K562 (cell line): ENCODE results near the gene B4GALNT3. TPM values are rescaled to one million over a fixed set of nuclear protein-coding genes. Genes with fewer than 3 reads are reported as not detected.

Experiments
- ATF7 ChIP-seq: fragments of 450-650 bp; IDR thresholded peaks from 2 replicates; pipeline ENCODE4 v1.7.1; 2014; ENCODE audit warnings: mild to moderate bottlenecking, moderate library complexity
- BRD4 ChIP-seq: fragments of 200-600 bp; sonication (generic); IDR thresholded peaks from 2 replicates; pipeline ENCODE4 v1.6.1; 2017; ENCODE audit warnings: inconsistent platforms
- CBX2 ChIP-seq: fragments of 200-600 bp; sonication (generic); IDR thresholded peaks from one replicate; pipeline ENCODE4 v1.6.1; 2012; ENCODE audit warnings: mild to moderate bottlenecking, low read length, inconsistent platforms; ENCODE audit not compliant: insufficient read depth, poor library complexity, severe bottlenecking
- CHCHD3 ChIP-seq: fragments of 250-450 bp; sonication (Bioruptor Pico); IDR thresholded peaks from 2 replicates; pipeline ENCODE4 v2.1.2; 2022; ENCODE audit warnings: mild to moderate bottlenecking
- DDX20 ChIP-seq: fragments of 450-650 bp; IDR thresholded peaks from 2 replicates; pipeline ENCODE4 v1.6.1; 2016; ENCODE audit warnings: missing genetic modification characterization, low read depth, mild to moderate bottlenecking, missing compliant biosample characterization, moderate library complexity
- ETV1 ChIP-seq: fragments of 450-650 bp; conservative IDR thresholded peaks from 2 replicates; pipeline ENCODE4 v1.6.1; 2016; ENCODE audit warnings: missing genetic modification characterization, control low read depth, low read depth, missing compliant biosample characterization
- FIP1L1 ChIP-seq: fragments of 200-400 bp; formaldehyde crosslinking; IDR thresholded peaks from 2 replicates; pipeline ENCODE4 v1.6.1; 2018; ENCODE audit warnings: mild to moderate bottlenecking, low read depth, low read length; ENCODE audit not compliant: poor library complexity, severe bottlenecking
- GMEB1 ChIP-seq: fragments of 250-450 bp; sonication (Bioruptor Pico); IDR thresholded peaks from 2 replicates; pipeline ENCODE4 v1.4.0; 2020; ENCODE audit warnings: mild to moderate bottlenecking
- JUNB ChIP-seq: fragments of 450-650 bp; formaldehyde crosslinking; conservative IDR thresholded peaks from 2 replicates; pipeline ENCODE4 v1.4.0; 2020; ENCODE audit warnings: mild to moderate bottlenecking
- MAX ChIP-seq: sonication (generic); formaldehyde crosslinking; IDR thresholded peaks from 2 replicates; pipeline ENCODE4 v1.9.0; 2022; ENCODE audit warnings: mild to moderate bottlenecking, missing genetic modification reagents
- NFE2 ChIP-seq: IDR thresholded peaks from 2 replicates; pipeline ENCODE4 v1.6.1; 2014; ENCODE audit warnings: antibody characterized with exemption, low read depth
- POLR2AphosphoS5 ChIP-seq: IDR thresholded peaks from 2 replicates; pipeline ENCODE4 v1.6.1; 2011; ENCODE audit warnings: mild to moderate bottlenecking, low read depth, low read length, moderate library complexity; ENCODE audit not compliant: control insufficient read depth, insufficient read depth
- PRDM10 ChIP-seq: fragments of 450-650 bp; IDR thresholded peaks from 2 replicates; pipeline ENCODE4 v1.6.1; 2018; ENCODE audit not compliant: partially characterized antibody
- ZFX ChIP-seq: sonication (generic); formaldehyde crosslinking; IDR thresholded peaks from 2 replicates; pipeline ENCODE4 v1.8.0; 2022; ENCODE audit warnings: mild to moderate bottlenecking, missing genetic modification reagents, moderate library complexity
- ZKSCAN8 ChIP-seq: fragments of 200-800 bp; sonication (Bioruptor generic); IDR thresholded peaks from 2 replicates; pipeline ENCODE4 v1.6.1; 2016; ENCODE audit warnings: missing genetic modification characterization, missing compliant biosample characterization
- ZNF140 ChIP-seq: fragments of 250-450 bp; sonication (Bioruptor Pico); IDR thresholded peaks from 2 replicates; pipeline ENCODE4 v1.8.0; 2021; ENCODE audit warnings: moderate library complexity, mild to moderate bottlenecking, inconsistent platforms
- ZNF253 ChIP-seq: fragments of 250-450 bp; sonication (Bioruptor Pico); conservative IDR thresholded peaks from 2 replicates; pipeline ENCODE4 v1.6.1; 2021; ENCODE audit warnings: mild to moderate bottlenecking
- ZNF282 ChIP-seq: sonication (generic); formaldehyde crosslinking; IDR thresholded peaks from 2 replicates; pipeline ENCODE4 v1.8.1; 2023; ENCODE audit warnings: missing genetic modification reagents
- ZNF316 ChIP-seq: fragments of 450-650 bp; IDR thresholded peaks from 2 replicates; pipeline ENCODE4 v1.6.1; 2016
- ZNF740 ChIP-seq, 3 experiments: fragments of 200-800 bp in 1 of 3; sonication (Bioruptor generic) in 1 of 3; sonication (generic) in 1 of 3; formaldehyde crosslinking in 1 of 3; IDR thresholded peaks; 2 replicates each; pipeline versions ENCODE4 v1.6.1 to v1.8.0; 2016 to 2022; ENCODE audit warnings: mild to moderate bottlenecking in 2 of 3, missing compliant biosample characterization in 2 of 3, missing genetic modification characterization in 2 of 3, missing genetic modification reagents in 1 of 3
- ZNF75A ChIP-seq: fragments of 450-650 bp; formaldehyde crosslinking; IDR thresholded peaks from 2 replicates; pipeline ENCODE4 v1.4.0; 2020; ENCODE audit warnings: mild to moderate bottlenecking
- polyA plus RNA-seq, 8 experiments: library from polyadenylated mRNA; depleted of rRNA in 4 of 8; stranded (reverse) in 5 of 8; unstranded in 3 of 8; fragments of >200 nt; fragmentation: Nextera tagmentation in 2 of 8; fragmentation: Illumina TruSeq in 1 of 8; extraction: Ambion mirVana in 2 of 8; extraction: Trizol in 1 of 8; gene quantifications; 2 replicates each; pipeline versions ENCODE4 v1.2.1 to v1.2.3, GENCODE V29; 2011 to 2014; ENCODE audit warnings: inconsistent platforms in 1 of 8, missing spikeins in 1 of 8
- total RNA-seq, 7 experiments: library from RNA; depleted of rRNA in 6 of 7; stranded (reverse); fragments of >200 nt in 6 of 7; fragmentation: Illumina TruSeq in 2 of 7; extraction: Trizol in 2 of 7; gene quantifications; 2 replicates each; pipeline versions ENCODE4 v1.2.1 to v1.2.3, GENCODE V29; 2011 to 2021; ENCODE audit warnings: low replicate concordance in 1 of 7

B4GALNT3 gene
- total and polyA plus RNA-seq, 9 of the 15 experiments (the other 6 are each of a cell fraction or from before 2014, with no cell fraction given): 0.04 to 0.36 (median 0.10) TPM; not detected in 6

GRCh38 chr12:575948-576614, 116.3 kb downstream of the B4GALNT3 start (continued):
- TF ChIP-seq ZNF740 (CRISPR knock-in tag; IDR thresholded peaks at IDR 0.05) (no peak), ZNF740 (tag; IDR thresholded peaks at IDR 0.05) (0 out of 4 replicates have a peak, but pooled peaks have one; percentile 46 to 53), ATF7 (0 out of 2 replicates have a peak, but pooled peaks have one; percentile 22), JUNB (no peak), ZNF282 (CRISPR knock-in tag) (no peak), ZNF316 (no peak), MAX (CRISPR knock-in tag) (peak; percentile 96), FIP1L1 (peak; percentile 63), ZNF253 (no peak), ZNF75A (no peak), CBX2 (no peak), DDX20 (tag) (no peak), GMEB1 (CRISPR knock-in tag) (peak; percentile 36; the same call in 1 of the 2 replicates), POLR2AphosphoS5 (no peak), ZFX (CRISPR knock-in tag) (peak; percentile 98), PRDM10 (no peak), CHCHD3 (CRISPR knock-in tag) (no peak), NFE2 (no peak), ZKSCAN8 (no peak), BRD4 (no peak), ETV1 (tag) (peak; percentile 80), ZNF140 (no peak)
